ENCODE results near the gene SLX4IP.

DNA sequence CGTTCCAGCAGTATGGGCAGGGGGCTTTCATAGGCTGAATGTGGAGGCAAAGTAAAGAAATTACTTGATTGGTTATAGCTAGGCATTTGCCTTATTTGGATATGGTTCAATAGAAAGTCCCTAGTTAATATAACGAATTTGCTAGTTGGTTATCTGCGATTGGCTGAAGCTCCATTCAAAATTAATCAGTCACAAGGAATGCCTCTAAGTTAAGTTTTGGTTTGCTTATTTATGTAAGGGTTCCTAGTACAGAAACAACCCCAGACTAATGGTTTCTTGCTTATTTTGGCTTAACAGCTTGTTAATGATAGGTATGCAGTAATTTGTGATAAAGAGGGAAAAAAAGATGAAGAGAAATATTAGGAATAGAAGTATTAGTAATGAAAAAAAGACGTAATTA, 151.2 kb downstream of the SLX4IP start:
- TF ChIP-seq, protein P1, sequence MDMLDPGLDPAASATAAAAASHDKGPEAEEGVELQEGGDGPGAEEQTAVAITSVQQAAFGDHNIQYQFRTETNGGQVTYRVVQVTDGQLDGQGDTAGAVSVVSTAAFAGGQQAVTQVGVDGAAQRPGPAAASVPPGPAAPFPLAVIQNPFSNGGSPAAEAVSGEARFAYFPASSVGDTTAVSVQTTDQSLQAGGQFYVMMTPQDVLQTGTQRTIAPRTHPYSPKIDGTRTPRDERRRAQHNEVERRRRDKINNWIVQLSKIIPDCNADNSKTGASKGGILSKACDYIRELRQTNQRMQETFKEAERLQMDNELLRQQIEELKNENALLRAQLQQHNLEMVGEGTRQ (IDR thresholded peaks at IDR 0.05): no peak
- TF ChIP-seq, protein P2, sequence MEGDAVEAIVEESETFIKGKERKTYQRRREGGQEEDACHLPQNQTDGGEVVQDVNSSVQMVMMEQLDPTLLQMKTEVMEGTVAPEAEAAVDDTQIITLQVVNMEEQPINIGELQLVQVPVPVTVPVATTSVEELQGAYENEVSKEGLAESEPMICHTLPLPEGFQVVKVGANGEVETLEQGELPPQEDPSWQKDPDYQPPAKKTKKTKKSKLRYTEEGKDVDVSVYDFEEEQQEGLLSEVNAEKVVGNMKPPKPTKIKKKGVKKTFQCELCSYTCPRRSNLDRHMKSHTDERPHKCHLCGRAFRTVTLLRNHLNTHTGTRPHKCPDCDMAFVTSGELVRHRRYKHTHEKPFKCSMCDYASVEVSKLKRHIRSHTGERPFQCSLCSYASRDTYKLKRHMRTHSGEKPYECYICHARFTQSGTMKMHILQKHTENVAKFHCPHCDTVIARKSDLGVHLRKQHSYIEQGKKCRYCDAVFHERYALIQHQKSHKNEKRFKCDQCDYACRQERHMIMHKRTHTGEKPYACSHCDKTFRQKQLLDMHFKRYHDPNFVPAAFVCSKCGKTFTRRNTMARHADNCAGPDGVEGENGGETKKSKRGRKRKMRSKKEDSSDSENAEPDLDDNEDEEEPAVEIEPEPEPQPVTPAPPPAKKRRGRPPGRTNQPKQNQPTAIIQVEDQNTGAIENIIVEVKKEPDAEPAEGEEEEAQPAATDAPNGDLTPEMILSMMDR (IDR thresholded peaks at IDR 0.05): no peak
- no peak for TF ChIP-seq CHD4 (IDR thresholded peaks at IDR 0.05; ENCODE audit: borderline replicate concordance)
- TF ChIP-seq SMC3 (IDR thresholded peaks at IDR 0.05): no peak
- TF ChIP-seq, protein P3, sequence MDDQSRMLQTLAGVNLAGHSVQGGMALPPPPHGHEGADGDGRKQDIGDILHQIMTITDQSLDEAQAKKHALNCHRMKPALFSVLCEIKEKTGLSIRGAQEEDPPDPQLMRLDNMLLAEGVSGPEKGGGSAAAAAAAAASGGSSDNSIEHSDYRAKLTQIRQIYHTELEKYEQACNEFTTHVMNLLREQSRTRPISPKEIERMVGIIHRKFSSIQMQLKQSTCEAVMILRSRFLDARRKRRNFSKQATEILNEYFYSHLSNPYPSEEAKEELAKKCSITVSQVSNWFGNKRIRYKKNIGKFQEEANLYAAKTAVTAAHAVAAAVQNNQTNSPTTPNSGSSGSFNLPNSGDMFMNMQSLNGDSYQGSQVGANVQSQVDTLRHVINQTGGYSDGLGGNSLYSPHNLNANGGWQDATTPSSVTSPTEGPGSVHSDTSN (IDR thresholded peaks at IDR 0.05): no peak
- TF ChIP-seq POLR2A (IDR thresholded peaks at IDR 0.05; ENCODE audit: low read length): no peak
- TF ChIP-seq ESRRA (IDR thresholded peaks at IDR 0.05; ENCODE audit: borderline replicate concordance, low read length): no peak
